GM23338 (cell line): ENCODE data around the gene PDE4D. TPM values are rescaled to one million over a fixed set of nuclear protein-coding genes. Genes with fewer than 3 reads are reported as not detected.

Source experiments
- ATAC-seq: fragments of 200-7000 bp; cut with Tn5 transposase; 3 replicates; pipeline ENCODE4 v1.9.1; 2020
- DNase-seq: peaks from one replicate; pipeline ENCODE4 v3.0.0-alpha.2; 2015; ENCODE audit warnings: low spot score
- H2AFZ ChIP-seq: fragments of 200-600 bp; sonication (generic); 2 replicates; pipeline ENCODE4 v1.8.0; 2016; ENCODE audit warnings: antibody characterized with exemption, mild to moderate bottlenecking, moderate library complexity
- H3F3A ChIP-seq: fragments of 200-600 bp; sonication (generic); replicated peaks from 2 replicates; pipeline ENCODE4 v1.8.0; 2017; ENCODE audit warnings: antibody characterized with exemption, mixed run types, low read depth
- H3K27ac ChIP-seq: fragments of 200-600 bp; sonication (generic); 2 replicates; pipeline ENCODE4 v1.6.1; 2016; ENCODE audit warnings: low read depth
- H3K27me3 ChIP-seq: fragments of 200-600 bp; sonication (generic); 2 replicates; pipeline ENCODE4 v1.8.0; 2016; ENCODE audit warnings: mild to moderate bottlenecking, mixed run types, moderate library complexity; ENCODE audit not compliant: insufficient read depth
- H3K36me3 ChIP-seq: fragments of 200-600 bp; sonication (generic); 2 replicates; pipeline ENCODE4 v1.8.0; 2016; ENCODE audit warnings: mild to moderate bottlenecking; ENCODE audit not compliant: insufficient read depth
- H3K4me1 ChIP-seq: fragments of 200-600 bp; sonication (generic); 2 replicates; pipeline ENCODE4 v1.8.0; 2016; ENCODE audit warnings: mild to moderate bottlenecking, moderate library complexity; ENCODE audit not compliant: insufficient read depth
- H3K4me2 ChIP-seq: fragments of 200-600 bp; sonication (generic); 2 replicates; pipeline ENCODE4 v1.7.1; 2017; ENCODE audit warnings: mixed run types
- H3K4me3 ChIP-seq: fragments of 200-600 bp; sonication (generic); 2 replicates; pipeline ENCODE4 v1.6.1; 2016; ENCODE audit warnings: mixed run types
- H3K79me2 ChIP-seq: fragments of 200-600 bp; sonication (generic); replicated peaks from 2 replicates; pipeline ENCODE4 v1.8.0; 2017; ENCODE audit warnings: mild to moderate bottlenecking; ENCODE audit not compliant: insufficient read depth
- H3K9me2 ChIP-seq: fragments of 200-600 bp; sonication (generic); 2 replicates; pipeline ENCODE4 v1.8.0; 2017; ENCODE audit not compliant: insufficient read depth
- H4K20me1 ChIP-seq: fragments of 200-600 bp; sonication (generic); replicated peaks from 2 replicates; pipeline ENCODE4 v1.8.0; 2017; ENCODE audit warnings: mild to moderate bottlenecking; ENCODE audit not compliant: insufficient read depth
- H3K27ac Mint-ChIP-seq: 2 replicates; pipeline ENCODE4 v1.8.0; 2020; ENCODE audit warnings: inconsistent platforms, mild to moderate bottlenecking, moderate library complexity, mixed read lengths
- H3K27me3 Mint-ChIP-seq: 3 replicates; pipeline ENCODE4 v1.8.0; 2022; ENCODE audit warnings: low read depth, mild to moderate bottlenecking, moderate library complexity, mixed read lengths, inconsistent platforms; ENCODE audit not compliant: insufficient read depth, poor library complexity
- H3K36me3 Mint-ChIP-seq: 3 replicates; pipeline ENCODE4 v1.8.0; 2021; ENCODE audit warnings: low read depth, mild to moderate bottlenecking, inconsistent platforms, moderate library complexity, mixed read lengths
- H3K4me1 Mint-ChIP-seq: 3 replicates; pipeline ENCODE4 v1.8.0; 2020; ENCODE audit warnings: mild to moderate bottlenecking, inconsistent platforms, mixed read lengths
- H3K4me3 Mint-ChIP-seq: 3 replicates; pipeline ENCODE4 v1.8.0; 2021; ENCODE audit warnings: moderate library complexity, mild to moderate bottlenecking, inconsistent platforms, mixed read lengths
- H3K9me3 Mint-ChIP-seq: 3 replicates; pipeline ENCODE4 v1.8.0; 2020; ENCODE audit warnings: moderate library complexity, mild to moderate bottlenecking, inconsistent platforms, mixed read lengths
- CREB1 ChIP-seq: fragments of 250-450 bp; sonication (Bioruptor Pico); IDR thresholded peaks from 2 replicates; pipeline ENCODE4 v1.5.0; 2020; ENCODE audit warnings: low read depth, mild to moderate bottlenecking, moderate library complexity
- EZH2 ChIP-seq: fragments of 200-600 bp; sonication (generic); IDR thresholded peaks from one replicate; pipeline ENCODE4 v1.8.0; 2017; ENCODE audit warnings: antibody characterized with exemption, mild to moderate bottlenecking, low read depth; ENCODE audit not compliant: unreplicated experiment
- EZH2phosphoT487 ChIP-seq: fragments of 200-600 bp; sonication (generic); IDR thresholded peaks from one replicate; pipeline ENCODE4 v1.8.1; 2018; ENCODE audit warnings: antibody characterized with exemption; ENCODE audit not compliant: unreplicated experiment
- JUNB ChIP-seq: IDR thresholded peaks from one replicate; pipeline ENCODE4 v1.6.1; 2016; ENCODE audit warnings: antibody characterized with exemption; ENCODE audit not compliant: unreplicated experiment
- NANOG ChIP-seq: IDR thresholded peaks from 2 replicates; pipeline ENCODE4 v1.6.1; 2016; ENCODE audit warnings: antibody characterized with exemption, borderline replicate concordance
- POLR2AphosphoS5 ChIP-seq: IDR thresholded peaks from 2 replicates; pipeline ENCODE4 v1.6.1; 2016; ENCODE audit warnings: antibody characterized with exemption, low read depth
- STAT1 ChIP-seq: IDR thresholded peaks from one replicate; pipeline ENCODE4 v1.6.1; 2016; ENCODE audit warnings: antibody characterized with exemption; ENCODE audit not compliant: unreplicated experiment
- ZNF114 ChIP-seq: fragments of 250-450 bp; sonication (Bioruptor Pico); IDR thresholded peaks from 2 replicates; pipeline ENCODE4 v1.5.0; 2020; ENCODE audit warnings: mild to moderate bottlenecking, moderate library complexity
- ZNF331 ChIP-seq: fragments of 250-450 bp; sonication (Bioruptor Pico); IDR thresholded peaks from 2 replicates; pipeline ENCODE4 v1.5.0; 2020; ENCODE audit warnings: low read depth, mild to moderate bottlenecking, moderate library complexity
- polyA plus RNA-seq: library from polyadenylated mRNA; unstranded; fragments of >200 nt; fragmentation: Nextera tagmentation; extraction: Ambion mirVana; gene quantifications from 2 replicates; pipeline ENCODE4 v1.2.1, GENCODE V29; 2016
- total RNA-seq: library from RNA; depleted of rRNA; stranded (reverse); fragments of >200 nt; shearing (Covaris generic); gene quantifications from 2 replicates; pipeline ENCODE4 v1.2.3, GENCODE V29; 2014
- TF ChIP-seq, protein P1 (sequence below): IDR thresholded peaks from 2 replicates; pipeline ENCODE4 v1.6.1; 2016; ENCODE audit warnings: antibody characterized with exemption
- TF ChIP-seq, protein P2 (sequence below), 2 experiments: fragments of 200-600 bp in 1 of 2; sonication (generic) in 1 of 2; conservative IDR thresholded peaks; 2 replicates each; pipeline versions ENCODE4 v1.5.1 to v1.6.1; 2016 to 2017; ENCODE audit warnings: antibody characterized with exemption in 2 of 2, low read depth in 2 of 2, mild to moderate bottlenecking in 2 of 2, moderate library complexity in 1 of 2
- TF ChIP-seq, protein P3 (sequence below): IDR thresholded peaks from one replicate; pipeline ENCODE4 v1.6.1; 2018; ENCODE audit warnings: antibody characterized with exemption; ENCODE audit not compliant: unreplicated experiment

The PDE4D gene
- total and polyA plus RNA-seq, 2 experiments from 2014 or later: 2.1 to 4.7 TPM

- H3K4me1 Mint-ChIP-seq: peaks cover 27% of the 10 kb centered on the region
- Histone ChIP-seq H3K79me2 (no peaks in the 10 kb centered on the region), H3K4me3 (no peak overlapping the region), H3K4me2 (no peak overlapping the region), H3K27me3 (no peaks in the 10 kb centered on the region), H3K27ac (no peak overlapping the region), H4K20me1 (no peaks in the 10 kb centered on the region), H3K4me1 (peaks cover 28% of the 10 kb centered on the region), H2AFZ (no peak overlapping the region), H3F3A (no peaks in the 10 kb centered on the region), H3K36me3 (no peaks in the 10 kb centered on the region), H3K9me2 (no peaks in the 10 kb centered on the region; the same call in 1 of the 2 replicates)
- no peak overlapping the region for H3K27ac Mint-ChIP-seq
- ATAC-seq (no peak), DNase-seq (no peak)
- H3K36me3 Mint-ChIP-seq: no peaks in the 10 kb centered on the region
- TF ChIP-seq NANOG (no peak), STAT1 (no peak), ZNF114 (CRISPR knock-in tag) (no peak), JUNB (no peak), CREB1 (no peak), ZNF331 (CRISPR knock-in tag) (no peak), EZH2 (no peak), POLR2AphosphoS5 (no peak), EZH2phosphoT487 (no peak)
- TF ChIP-seq, protein P1, sequence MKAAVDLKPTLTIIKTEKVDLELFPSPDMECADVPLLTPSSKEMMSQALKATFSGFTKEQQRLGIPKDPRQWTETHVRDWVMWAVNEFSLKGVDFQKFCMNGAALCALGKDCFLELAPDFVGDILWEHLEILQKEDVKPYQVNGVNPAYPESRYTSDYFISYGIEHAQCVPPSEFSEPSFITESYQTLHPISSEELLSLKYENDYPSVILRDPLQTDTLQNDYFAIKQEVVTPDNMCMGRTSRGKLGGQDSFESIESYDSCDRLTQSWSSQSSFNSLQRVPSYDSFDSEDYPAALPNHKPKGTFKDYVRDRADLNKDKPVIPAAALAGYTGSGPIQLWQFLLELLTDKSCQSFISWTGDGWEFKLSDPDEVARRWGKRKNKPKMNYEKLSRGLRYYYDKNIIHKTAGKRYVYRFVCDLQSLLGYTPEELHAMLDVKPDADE: no peak
- TF ChIP-seq, protein P2, sequence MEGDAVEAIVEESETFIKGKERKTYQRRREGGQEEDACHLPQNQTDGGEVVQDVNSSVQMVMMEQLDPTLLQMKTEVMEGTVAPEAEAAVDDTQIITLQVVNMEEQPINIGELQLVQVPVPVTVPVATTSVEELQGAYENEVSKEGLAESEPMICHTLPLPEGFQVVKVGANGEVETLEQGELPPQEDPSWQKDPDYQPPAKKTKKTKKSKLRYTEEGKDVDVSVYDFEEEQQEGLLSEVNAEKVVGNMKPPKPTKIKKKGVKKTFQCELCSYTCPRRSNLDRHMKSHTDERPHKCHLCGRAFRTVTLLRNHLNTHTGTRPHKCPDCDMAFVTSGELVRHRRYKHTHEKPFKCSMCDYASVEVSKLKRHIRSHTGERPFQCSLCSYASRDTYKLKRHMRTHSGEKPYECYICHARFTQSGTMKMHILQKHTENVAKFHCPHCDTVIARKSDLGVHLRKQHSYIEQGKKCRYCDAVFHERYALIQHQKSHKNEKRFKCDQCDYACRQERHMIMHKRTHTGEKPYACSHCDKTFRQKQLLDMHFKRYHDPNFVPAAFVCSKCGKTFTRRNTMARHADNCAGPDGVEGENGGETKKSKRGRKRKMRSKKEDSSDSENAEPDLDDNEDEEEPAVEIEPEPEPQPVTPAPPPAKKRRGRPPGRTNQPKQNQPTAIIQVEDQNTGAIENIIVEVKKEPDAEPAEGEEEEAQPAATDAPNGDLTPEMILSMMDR (conservative IDR thresholded peaks at IDR 0.05; ENCODE audit: low read depth in 2 of 2): no peak
- no peaks in the 10 kb centered on the region for H3K9me3 Mint-ChIP-seq
- H3K4me3 Mint-ChIP-seq: no peak overlapping the region
- no peaks in the 10 kb centered on the region for H3K27me3 Mint-ChIP-seq
Observed at GRCh38 chr5:59609501-59610265, 283.8 kb downstream of the PDE4D start.

GRCh38 chr5:59608745-59609144 is 284.8 kb downstream of the PDE4D start:
- DNase-seq: no peak
- H3K79me2 ChIP-seq: no peaks in the 10 kb centered on the region
- Mint-ChIP-seq H3K4me3 (no peak overlapping the region), H3K4me1 (peaks cover 33% of the 10 kb centered on the region), H3K27me3 (no peaks in the 10 kb centered on the region), H3K9me3 (no peaks in the 10 kb centered on the region), H3K27ac (no peak overlapping the region), H3K36me3 (no peaks in the 10 kb centered on the region)
- H2AFZ ChIP-seq: no peak overlapping the region
- no peak overlapping the region for H3K27ac ChIP-seq
- no peak overlapping the region for H3K4me3 ChIP-seq
- H3K9me2 ChIP-seq: no peaks in the 10 kb centered on the region; the same call in 1 of the 2 replicates
- no peak overlapping the region for H3K4me2 ChIP-seq
- ATAC-seq: no peak
- no peaks in the 10 kb centered on the region for H3K36me3 ChIP-seq
- peaks cover 28% of the 10 kb centered on the region for H3K4me1 ChIP-seq
- no peaks in the 10 kb centered on the region for H3F3A ChIP-seq
- H4K20me1 ChIP-seq: no peaks in the 10 kb centered on the region
- H3K27me3 ChIP-seq: no peaks in the 10 kb centered on the region
- TF ChIP-seq ZNF331 (CRISPR knock-in tag) (no peak), CREB1 (no peak)
- TF ChIP-seq, protein P3, sequence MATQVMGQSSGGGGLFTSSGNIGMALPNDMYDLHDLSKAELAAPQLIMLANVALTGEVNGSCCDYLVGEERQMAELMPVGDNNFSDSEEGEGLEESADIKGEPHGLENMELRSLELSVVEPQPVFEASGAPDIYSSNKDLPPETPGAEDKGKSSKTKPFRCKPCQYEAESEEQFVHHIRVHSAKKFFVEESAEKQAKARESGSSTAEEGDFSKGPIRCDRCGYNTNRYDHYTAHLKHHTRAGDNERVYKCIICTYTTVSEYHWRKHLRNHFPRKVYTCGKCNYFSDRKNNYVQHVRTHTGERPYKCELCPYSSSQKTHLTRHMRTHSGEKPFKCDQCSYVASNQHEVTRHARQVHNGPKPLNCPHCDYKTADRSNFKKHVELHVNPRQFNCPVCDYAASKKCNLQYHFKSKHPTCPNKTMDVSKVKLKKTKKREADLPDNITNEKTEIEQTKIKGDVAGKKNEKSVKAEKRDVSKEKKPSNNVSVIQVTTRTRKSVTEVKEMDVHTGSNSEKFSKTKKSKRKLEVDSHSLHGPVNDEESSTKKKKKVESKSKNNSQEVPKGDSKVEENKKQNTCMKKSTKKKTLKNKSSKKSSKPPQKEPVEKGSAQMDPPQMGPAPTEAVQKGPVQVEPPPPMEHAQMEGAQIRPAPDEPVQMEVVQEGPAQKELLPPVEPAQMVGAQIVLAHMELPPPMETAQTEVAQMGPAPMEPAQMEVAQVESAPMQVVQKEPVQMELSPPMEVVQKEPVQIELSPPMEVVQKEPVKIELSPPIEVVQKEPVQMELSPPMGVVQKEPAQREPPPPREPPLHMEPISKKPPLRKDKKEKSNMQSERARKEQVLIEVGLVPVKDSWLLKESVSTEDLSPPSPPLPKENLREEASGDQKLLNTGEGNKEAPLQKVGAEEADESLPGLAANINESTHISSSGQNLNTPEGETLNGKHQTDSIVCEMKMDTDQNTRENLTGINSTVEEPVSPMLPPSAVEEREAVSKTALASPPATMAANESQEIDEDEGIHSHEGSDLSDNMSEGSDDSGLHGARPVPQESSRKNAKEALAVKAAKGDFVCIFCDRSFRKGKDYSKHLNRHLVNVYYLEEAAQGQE: no peak
- TF ChIP-seq, protein P2 (conservative IDR thresholded peaks at IDR 0.05; ENCODE audit: low read depth in 2 of 2): no peak
- TF ChIP-seq, protein P1: no peak
